ENCODE results near the gene ARF6. TPM values are rescaled to one million over a fixed set of nuclear protein-coding genes. Genes with fewer than 3 reads are reported as not detected.

Gene ARF6
- total RNA-seq, 1 experiment from 2014 or later, result 49.2 TPM

DNA sequence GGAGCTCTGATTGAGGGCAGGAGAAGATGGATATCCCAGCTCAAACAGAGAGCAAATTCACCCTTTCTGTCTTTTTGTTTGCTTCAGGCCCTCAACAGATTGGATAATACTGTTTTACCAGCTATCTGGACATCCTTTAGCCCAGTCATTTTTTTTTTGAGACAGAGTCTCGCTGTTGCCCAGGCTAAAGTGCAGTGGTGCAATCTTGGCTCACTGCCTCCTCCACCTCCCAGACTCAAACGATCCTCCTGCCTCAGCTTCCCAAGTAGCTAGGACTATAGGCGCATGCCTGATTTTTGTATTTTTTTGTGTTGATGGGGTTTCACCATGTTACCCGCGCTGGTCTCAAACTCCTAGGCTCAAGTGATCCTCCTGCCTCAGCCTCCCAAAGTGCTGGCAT lies 40.8 kb downstream of the ARF6 start:
- no peaks in the 10 kb centered on the region for H3K79me2 ChIP-seq (ENCODE audit: insufficient read depth, low read length)
- no peaks in the 10 kb centered on the region for H3K9me3 ChIP-seq (ENCODE audit: control insufficient read depth, low read depth, low read length)
- no peak overlapping the region for H3K9ac ChIP-seq (ENCODE audit: extremely low read depth, insufficient read length, low read length)
- TF ChIP-seq, protein P1, sequence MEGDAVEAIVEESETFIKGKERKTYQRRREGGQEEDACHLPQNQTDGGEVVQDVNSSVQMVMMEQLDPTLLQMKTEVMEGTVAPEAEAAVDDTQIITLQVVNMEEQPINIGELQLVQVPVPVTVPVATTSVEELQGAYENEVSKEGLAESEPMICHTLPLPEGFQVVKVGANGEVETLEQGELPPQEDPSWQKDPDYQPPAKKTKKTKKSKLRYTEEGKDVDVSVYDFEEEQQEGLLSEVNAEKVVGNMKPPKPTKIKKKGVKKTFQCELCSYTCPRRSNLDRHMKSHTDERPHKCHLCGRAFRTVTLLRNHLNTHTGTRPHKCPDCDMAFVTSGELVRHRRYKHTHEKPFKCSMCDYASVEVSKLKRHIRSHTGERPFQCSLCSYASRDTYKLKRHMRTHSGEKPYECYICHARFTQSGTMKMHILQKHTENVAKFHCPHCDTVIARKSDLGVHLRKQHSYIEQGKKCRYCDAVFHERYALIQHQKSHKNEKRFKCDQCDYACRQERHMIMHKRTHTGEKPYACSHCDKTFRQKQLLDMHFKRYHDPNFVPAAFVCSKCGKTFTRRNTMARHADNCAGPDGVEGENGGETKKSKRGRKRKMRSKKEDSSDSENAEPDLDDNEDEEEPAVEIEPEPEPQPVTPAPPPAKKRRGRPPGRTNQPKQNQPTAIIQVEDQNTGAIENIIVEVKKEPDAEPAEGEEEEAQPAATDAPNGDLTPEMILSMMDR (conservative IDR thresholded peaks at IDR 0.05), result no peak
- no peak for DNase-seq
- H3K4me1 ChIP-seq (ENCODE audit: insufficient read depth, low read length), result no peaks in the 10 kb centered on the region
- H2BK20ac ChIP-seq (ENCODE audit: low read depth, low read length, poor library complexity, severe bottlenecking), result no peak overlapping the region
- H3K27ac Mint-ChIP-seq, result no peak overlapping the region
- no peak overlapping the region for H2BK120ac ChIP-seq (ENCODE audit: low read depth, low read length, poor library complexity, severe bottlenecking)
- no peaks in the 10 kb centered on the region; the same call in 1 of the 2 replicates for H3K27me3 Mint-ChIP-seq (ENCODE audit: low read depth)
- no peak overlapping the region for H2AFZ ChIP-seq (ENCODE audit: low read length)
- H2AK5ac ChIP-seq (ENCODE audit: insufficient read length, low read length), result no peak overlapping the region
- H3K9me3 Mint-ChIP-seq, result peaks cover 19 to 21% of the 10 kb centered on the region in 2 experiments
- no peak overlapping the region for H3K4me3 Mint-ChIP-seq
- no peak overlapping the region for H2BK12ac ChIP-seq (ENCODE audit: insufficient read length, low read depth, low read length)
- H3K27me3 ChIP-seq (ENCODE audit: insufficient read depth, low read length), result no peaks in the 10 kb centered on the region
- H4K91ac ChIP-seq (ENCODE audit: insufficient read length, low read depth, low read length), result no peak overlapping the region
- H3K36me3 Mint-ChIP-seq (ENCODE audit: insufficient read depth in 1 of 3, low read depth in 3 of 3), result peaks cover 13 to 22% (median 17%) of the 10 kb centered on the region in 3 experiments
- H3K18ac ChIP-seq (ENCODE audit: insufficient read length, low read depth, low read length), result no peak overlapping the region
- H3K27ac ChIP-seq (ENCODE audit: insufficient read length, low read depth, low read length), result no peak overlapping the region
- WGBS (ENCODE audit: extremely low coverage, insufficient read length, low lambda C conversion rate), result no CpG with 5 or more reads among the region's 5 CpGs
- H3K79me1 ChIP-seq (ENCODE audit: insufficient read depth, low read depth, low read length, poor library complexity, severe bottlenecking), result no peaks in the 10 kb centered on the region
- no peak overlapping the region for H3K23ac ChIP-seq (ENCODE audit: insufficient read length, low read depth, low read length)
- H3K4me1 Mint-ChIP-seq, result peaks cover 9 to 13% of the 10 kb centered on the region in 2 experiments
- H4K5ac ChIP-seq (ENCODE audit: insufficient read length, low read depth, low read length), result no peak overlapping the region
- no peak overlapping the region for H3K4ac ChIP-seq (ENCODE audit: low read depth, low read length)
- no peak overlapping the region for H3K56ac ChIP-seq (ENCODE audit: insufficient read length, low read depth, low read length)
- H2BK5ac ChIP-seq (ENCODE audit: insufficient read length, low read length), result no peak overlapping the region
- H3K23me2 ChIP-seq (ENCODE audit: insufficient read length, low read depth, low read length, poor library complexity, severe bottlenecking), result no peaks in the 10 kb centered on the region
- H3K14ac ChIP-seq (ENCODE audit: insufficient read depth, low read length), result no peak overlapping the region
- no peak overlapping the region for H3K4me2 ChIP-seq (ENCODE audit: insufficient read depth, insufficient read length, low read length)
- no peaks in the 10 kb centered on the region for H4K20me1 ChIP-seq (ENCODE audit: control insufficient read depth, insufficient read depth, insufficient read length)
- H4K8ac ChIP-seq (replicated peaks; ENCODE audit: insufficient read length, low read depth, low read length), result no peak overlapping the region
- H3T11ph ChIP-seq (ENCODE audit: low read length), result no peak overlapping the region
- H2BK15ac ChIP-seq (ENCODE audit: low read depth, low read length), result no peak overlapping the region
